OCI-LY3 (cell line): Measurements from ENCODE around the gene TUBGCP4.

Source experiments
- H2AFZ ChIP-seq: fragments of 200-600, 300-600 bp; shearing (Covaris generic); 2 replicates; pipeline ENCODE4 v1.6.0; 2014; ENCODE audit warnings: antibody characterized with exemption, low read depth, low read length
- H3K27ac ChIP-seq: fragments of 200-600, 300-600 bp; sonication (generic); 2 replicates; pipeline ENCODE4 v1.5.1; 2014; ENCODE audit warnings: mild to moderate bottlenecking, low read length, moderate library complexity, mixed read lengths
- H3K27me3 ChIP-seq: fragments of 200-600, 300-600 bp; sonication (generic); 2 replicates; pipeline ENCODE4 v1.6.1; 2014; ENCODE audit warnings: low read depth, low read length, mixed read lengths
- H3K36me3 ChIP-seq: fragments of 200-600, 300-600 bp; sonication (generic); replicated peaks from 2 replicates; pipeline ENCODE3; 2014; ENCODE audit warnings: low read depth, low read length, mixed read lengths
- H3K4me1 ChIP-seq: fragments of 300-600, 200-600 bp; sonication (generic); 2 replicates; pipeline ENCODE4 v1.6.1; 2014; ENCODE audit warnings: low read length, mixed read lengths
- H3K4me2 ChIP-seq: fragments of 200-600, 300-600 bp; sonication (generic); 2 replicates; pipeline ENCODE4 v1.6.1; 2014; ENCODE audit warnings: low read length, mixed read lengths
- H3K4me3 ChIP-seq: fragments of 300-600, 200-600 bp; sonication (generic); 2 replicates; pipeline ENCODE4 v1.5.1; 2014; ENCODE audit warnings: antibody characterized with exemption, mild to moderate bottlenecking, low read length, moderate library complexity
- H3K79me2 ChIP-seq: fragments of 300-600, 200-600 bp; shearing (Covaris generic); 2 replicates; pipeline ENCODE4 v1.6.1; 2014; ENCODE audit warnings: mild to moderate bottlenecking, low read length, mixed read lengths
- H3K9ac ChIP-seq: fragments of 300-600, 200-600 bp; shearing (Covaris generic); 2 replicates; pipeline ENCODE4 v1.6.0; 2014; ENCODE audit warnings: mild to moderate bottlenecking, low read length, moderate library complexity
- H3K9me3 ChIP-seq: fragments of 200-600, 300-600 bp; shearing (Covaris generic); 2 replicates; pipeline ENCODE4 v1.6.1; 2014; ENCODE audit warnings: low read length, mixed read lengths; ENCODE audit not compliant: insufficient read depth
- H4K20me1 ChIP-seq: fragments of 200-600, 300-600 bp; sonication (generic); 2 replicates; pipeline ENCODE4 v1.6.1; 2016; ENCODE audit warnings: low read length, mixed read lengths; ENCODE audit not compliant: insufficient read depth
- EZH2phosphoT487 ChIP-seq: fragments of 200-600 bp; shearing (Covaris generic); IDR thresholded peaks from 2 replicates; pipeline ENCODE4 v1.6.1; 2018; ENCODE audit warnings: antibody characterized with exemption, mixed run types, low read depth
- TF ChIP-seq, protein P1 (sequence below): fragments of 200-600, 300-600 bp; sonication (generic); IDR thresholded peaks from 2 replicates; pipeline ENCODE4 v1.5.1; 2014; ENCODE audit warnings: antibody characterized with exemption, low read length, low read depth

TUBGCP4 gene

GRCh38 chr15:43406189-43406588 is 35.3 kb downstream of the TUBGCP4 start:
- no peak overlapping the region for H3K9ac ChIP-seq
- no peaks in the 10 kb centered on the region for H3K9me3 ChIP-seq
- H3K27ac ChIP-seq, result no peak overlapping the region
- TF ChIP-seq EZH2phosphoT487, result no peak
- TF ChIP-seq, protein P1, sequence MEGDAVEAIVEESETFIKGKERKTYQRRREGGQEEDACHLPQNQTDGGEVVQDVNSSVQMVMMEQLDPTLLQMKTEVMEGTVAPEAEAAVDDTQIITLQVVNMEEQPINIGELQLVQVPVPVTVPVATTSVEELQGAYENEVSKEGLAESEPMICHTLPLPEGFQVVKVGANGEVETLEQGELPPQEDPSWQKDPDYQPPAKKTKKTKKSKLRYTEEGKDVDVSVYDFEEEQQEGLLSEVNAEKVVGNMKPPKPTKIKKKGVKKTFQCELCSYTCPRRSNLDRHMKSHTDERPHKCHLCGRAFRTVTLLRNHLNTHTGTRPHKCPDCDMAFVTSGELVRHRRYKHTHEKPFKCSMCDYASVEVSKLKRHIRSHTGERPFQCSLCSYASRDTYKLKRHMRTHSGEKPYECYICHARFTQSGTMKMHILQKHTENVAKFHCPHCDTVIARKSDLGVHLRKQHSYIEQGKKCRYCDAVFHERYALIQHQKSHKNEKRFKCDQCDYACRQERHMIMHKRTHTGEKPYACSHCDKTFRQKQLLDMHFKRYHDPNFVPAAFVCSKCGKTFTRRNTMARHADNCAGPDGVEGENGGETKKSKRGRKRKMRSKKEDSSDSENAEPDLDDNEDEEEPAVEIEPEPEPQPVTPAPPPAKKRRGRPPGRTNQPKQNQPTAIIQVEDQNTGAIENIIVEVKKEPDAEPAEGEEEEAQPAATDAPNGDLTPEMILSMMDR, result no peak
- no peak overlapping the region for H3K4me3 ChIP-seq
- peaks cover 63% of the 10 kb centered on the region for H3K36me3 ChIP-seq
- no peak overlapping the region for H3K4me2 ChIP-seq
- no peaks in the 10 kb centered on the region for H3K79me2 ChIP-seq
- no peaks in the 10 kb centered on the region for H4K20me1 ChIP-seq
- H3K4me1 ChIP-seq, result no peaks in the 10 kb centered on the region
- H2AFZ ChIP-seq, result no peak overlapping the region
- H3K27me3 ChIP-seq, result no peaks in the 10 kb centered on the region

DNA sequence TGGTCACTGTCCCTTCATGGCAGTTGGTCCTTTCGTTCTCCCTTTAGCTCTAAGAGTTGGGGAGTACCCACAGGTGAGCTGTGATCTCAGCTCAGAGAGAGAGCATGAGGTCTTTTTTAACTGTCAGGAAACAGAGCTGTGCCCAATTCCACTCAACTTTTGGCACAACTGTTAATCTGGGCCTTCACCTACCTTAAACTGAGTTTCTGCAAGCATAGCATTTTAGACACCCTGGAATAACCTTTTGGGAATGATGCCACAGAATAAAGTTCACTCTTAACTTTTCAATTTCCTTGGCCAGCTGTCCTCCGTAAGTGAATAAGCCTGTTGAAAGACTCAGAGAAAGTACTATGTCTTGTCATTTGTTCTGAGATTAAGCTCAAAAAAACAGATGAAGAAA is 35.9 kb downstream of the TUBGCP4 start:
- Histone ChIP-seq H3K27me3 (no peaks in the 10 kb centered on the region), H2AFZ (no peak overlapping the region), H4K20me1 (no peaks in the 10 kb centered on the region), H3K4me3 (no peak overlapping the region), H3K9ac (no peak overlapping the region), H3K36me3 (peaks cover 63% of the 10 kb centered on the region), H3K9me3 (no peaks in the 10 kb centered on the region), H3K79me2 (no peaks in the 10 kb centered on the region), H3K4me1 (no peaks in the 10 kb centered on the region), H3K4me2 (no peak overlapping the region), H3K27ac (no peak overlapping the region)
- TF ChIP-seq EZH2phosphoT487, result no peak
- TF ChIP-seq, protein P1, result no peak

DNA sequence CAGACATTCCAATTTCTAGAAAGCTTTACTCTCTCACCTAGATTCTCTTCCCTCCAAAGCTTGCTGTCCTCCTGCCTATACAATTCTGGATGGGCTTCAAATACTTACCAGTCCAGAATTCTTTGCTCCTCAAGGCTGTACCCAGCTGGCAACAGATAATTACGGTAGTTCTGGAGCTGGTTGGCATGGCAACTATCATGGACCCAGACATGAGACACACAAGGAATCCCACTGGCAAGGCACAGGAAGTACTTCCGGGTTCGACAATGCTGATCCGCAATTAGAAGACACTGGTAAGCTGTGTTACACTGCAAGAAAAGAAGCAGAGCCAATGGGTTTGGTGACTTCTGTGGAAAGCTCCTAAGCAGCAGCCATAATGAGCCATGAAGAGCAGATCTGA is 37.9 kb downstream of the TUBGCP4 start:
- H3K27me3 ChIP-seq, result no peaks in the 10 kb centered on the region
- H4K20me1 ChIP-seq, result no peaks in the 10 kb centered on the region
- no peaks in the 10 kb centered on the region for H3K4me1 ChIP-seq
- no peak overlapping the region for H2AFZ ChIP-seq
- H3K27ac ChIP-seq, result no peak overlapping the region
- TF ChIP-seq EZH2phosphoT487, result no peak
- TF ChIP-seq, protein P1, result no peak
- H3K36me3 ChIP-seq, result peaks cover 70% of the 10 kb centered on the region
- H3K79me2 ChIP-seq, result no peaks in the 10 kb centered on the region
- no peak overlapping the region for H3K4me3 ChIP-seq
- H3K9me3 ChIP-seq, result no peaks in the 10 kb centered on the region
- no peak overlapping the region for H3K9ac ChIP-seq
- H3K4me2 ChIP-seq, result no peak overlapping the region

GRCh38 chr15:43410572-43411214 is 39.8 kb downstream of the TUBGCP4 start:
- no peak for TF ChIP-seq EZH2phosphoT487
- TF ChIP-seq, protein P1, result no peak
- no peaks in the 10 kb centered on the region for H3K4me1 ChIP-seq
- no peaks in the 10 kb centered on the region for H3K9me3 ChIP-seq
- no peak overlapping the region for H3K4me2 ChIP-seq
- H2AFZ ChIP-seq, result no peak overlapping the region
- H3K4me3 ChIP-seq, result no peak overlapping the region
- peaks cover 65% of the 10 kb centered on the region for H3K36me3 ChIP-seq
- H4K20me1 ChIP-seq, result no peaks in the 10 kb centered on the region
- H3K79me2 ChIP-seq, result no peaks in the 10 kb centered on the region
- no peaks in the 10 kb centered on the region for H3K27me3 ChIP-seq
- H3K27ac ChIP-seq, result no peak overlapping the region
- H3K9ac ChIP-seq, result no peak overlapping the region
